ENCODE measurements around the gene VASN. TPM values are rescaled to one million over a fixed set of nuclear protein-coding genes. Genes with fewer than 3 reads are reported as not detected.

The VASN gene
- total and polyA plus RNA-seq, 9 of the 15 experiments (the other 6 are each of a cell fraction or from before 2014, with no cell fraction given), result 0.01 to 2.5 (median 0.41) TPM; not detected in 1

DNA sequence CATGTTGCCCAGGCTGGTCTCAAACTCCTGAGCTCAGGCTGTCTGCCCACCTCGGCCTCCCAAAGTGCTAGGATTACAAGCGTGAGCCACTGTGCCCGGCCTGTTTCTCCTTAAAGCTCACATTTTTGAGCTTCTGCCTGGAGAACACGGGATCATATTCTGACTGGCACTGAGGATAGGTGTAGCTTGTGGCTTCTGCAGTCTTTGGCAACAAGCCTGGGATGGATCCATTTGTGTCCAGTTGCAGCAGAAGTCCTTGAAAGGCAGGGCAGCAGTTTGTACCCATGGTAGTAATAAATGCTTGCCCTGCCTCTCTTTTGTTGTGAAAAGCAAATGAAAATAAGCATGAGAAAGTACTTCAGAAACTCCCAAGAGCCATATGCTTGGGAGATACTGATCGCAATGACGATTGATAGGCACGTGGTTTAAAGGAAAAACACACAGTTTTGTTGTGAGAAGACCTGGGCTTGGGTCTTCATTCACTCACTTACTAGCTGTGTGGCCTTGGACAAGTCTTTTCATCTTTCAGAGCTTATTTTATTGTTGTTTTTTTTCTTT lies 47.8 kb downstream of the VASN start (continued):
- no peak for TF ChIP-seq ZNF551 (CRISPR knock-in tag; IDR thresholded peaks at IDR 0.05)

DNA sequence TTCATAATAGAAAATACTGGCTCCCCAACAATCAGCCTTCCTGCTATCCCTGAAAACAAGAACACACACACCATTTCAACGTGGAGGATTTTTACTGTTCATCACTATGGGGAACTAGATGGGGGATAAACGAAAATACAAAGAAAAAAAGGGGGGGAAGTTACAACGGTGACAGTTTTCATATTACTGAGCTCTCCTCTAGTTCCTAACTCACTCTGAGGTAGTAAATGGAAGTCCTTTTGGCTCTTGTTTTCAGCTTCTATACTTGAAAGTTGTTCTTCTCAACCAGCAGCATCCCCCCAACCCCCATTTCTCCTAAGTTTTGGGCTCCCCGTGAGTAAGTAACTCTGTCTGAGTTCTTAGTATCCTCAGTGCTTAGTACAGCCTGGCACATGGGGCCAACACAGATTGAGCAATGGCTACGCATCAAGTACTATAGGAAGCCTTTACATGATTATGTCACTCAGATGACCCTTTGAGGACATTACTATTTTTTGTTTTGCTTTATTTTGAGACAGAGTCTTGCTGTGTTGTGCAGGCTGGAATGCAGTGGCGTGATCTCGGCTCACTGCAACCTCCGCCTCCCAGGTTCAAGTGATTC lies 49.0 kb downstream of the VASN start:
- Histone ChIP-seq H3K4me3 (no peak overlapping the region), H3K36me3 (ENCODE audit: control insufficient read depth, insufficient read depth, low read length) (no peaks in the 10 kb centered on the region), H3K4me2 (ENCODE audit: insufficient read depth, low read length) (no peak overlapping the region), H3K4me1 (replicated peaks in 1 of 2; ENCODE audit: control insufficient read depth in 2 of 2, insufficient read depth in 2 of 2, low read length in 2 of 2) (peaks cover 8 to 24% of the 10 kb centered on the region in 2 experiments; a peak in 4 of 5 replicates), H3K79me2 (ENCODE audit: control insufficient read depth, insufficient read depth, low read length) (peaks cover 17% of the 10 kb centered on the region), H3K9me1 (ENCODE audit: control insufficient read depth, insufficient read depth, low read length) (no peaks in the 10 kb centered on the region), H3K9ac (ENCODE audit: insufficient read depth in 1 of 2, low read depth in 2 of 2, low read length in 2 of 2) (no peak overlapping the region), H3K27me3 (ENCODE audit: control insufficient read depth in 2 of 2, insufficient read depth in 2 of 2, low read length in 2 of 2) (no peaks in the 10 kb centered on the region), H3K27ac (ENCODE audit: extremely low read depth, low read depth, low read length) (no peak overlapping the region), H2AFZ (ENCODE audit: low read depth, low read length) (peak overlapping the region; percentile 30; the same call in 1 of the 2 replicates), H3K9me3 (replicated peaks; ENCODE audit: control insufficient read depth, insufficient read depth, low read depth, low read length) (no peaks in the 10 kb centered on the region), H4K20me1 (replicated peaks; ENCODE audit: control insufficient read depth, insufficient read depth, low read length) (peaks cover 1% of the 10 kb centered on the region)
- WGBS (ENCODE audit: insufficient coverage, low coverage, missing lambda C conversion rate), result 58% methylated on average over 8 of the region's 8 CpGs
- POLR2A ChIA-PET, result interaction anchor here (0.6 kb wide), 1 partner anchor 138 kb away, joined by 6 read pairs; no protein-coding TSS in a partner anchor
- TF ChIP-seq NR2C2 (CRISPR knock-in tag; IDR thresholded peaks at IDR 0.05), result no peak
- no peak for TF ChIP-seq NR2C2 (tag; IDR thresholded peaks at IDR 0.05)
- TF ChIP-seq, protein P1, sequence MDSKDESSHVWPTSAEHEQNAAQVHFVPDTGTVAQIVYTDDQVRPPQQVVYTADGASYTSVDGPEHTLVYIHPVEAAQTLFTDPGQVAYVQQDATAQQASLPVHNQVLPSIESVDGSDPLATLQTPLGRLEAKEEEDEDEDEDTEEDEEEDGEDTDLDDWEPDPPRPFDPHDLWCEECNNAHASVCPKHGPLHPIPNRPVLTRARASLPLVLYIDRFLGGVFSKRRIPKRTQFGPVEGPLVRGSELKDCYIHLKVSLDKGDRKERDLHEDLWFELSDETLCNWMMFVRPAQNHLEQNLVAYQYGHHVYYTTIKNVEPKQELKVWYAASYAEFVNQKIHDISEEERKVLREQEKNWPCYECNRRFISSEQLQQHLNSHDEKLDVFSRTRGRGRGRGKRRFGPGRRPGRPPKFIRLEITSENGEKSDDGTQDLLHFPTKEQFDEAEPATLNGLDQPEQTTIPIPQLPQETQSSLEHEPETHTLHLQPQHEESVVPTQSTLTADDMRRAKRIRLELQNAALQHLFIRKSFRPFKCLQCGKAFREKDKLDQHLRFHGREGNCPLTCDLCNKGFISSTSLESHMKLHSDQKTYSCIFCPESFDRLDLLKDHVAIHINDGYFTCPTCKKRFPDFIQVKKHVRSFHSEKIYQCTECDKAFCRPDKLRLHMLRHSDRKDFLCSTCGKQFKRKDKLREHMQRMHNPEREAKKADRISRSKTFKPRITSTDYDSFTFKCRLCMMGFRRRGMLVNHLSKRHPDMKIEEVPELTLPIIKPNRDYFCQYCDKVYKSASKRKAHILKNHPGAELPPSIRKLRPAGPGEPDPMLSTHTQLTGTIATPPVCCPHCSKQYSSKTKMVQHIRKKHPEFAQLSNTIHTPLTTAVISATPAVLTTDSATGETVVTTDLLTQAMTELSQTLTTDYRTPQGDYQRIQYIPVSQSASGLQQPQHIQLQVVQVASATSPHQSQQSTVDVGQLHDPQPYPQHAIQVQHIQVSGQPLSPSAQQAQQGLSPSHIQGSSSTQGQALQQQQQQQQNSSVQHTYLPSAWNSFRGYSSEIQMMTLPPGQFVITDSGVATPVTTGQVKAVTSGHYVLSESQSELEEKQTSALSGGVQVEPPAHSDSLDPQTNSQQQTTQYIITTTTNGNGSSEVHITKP (IDR thresholded peaks at IDR 0.05; ENCODE audit: partially characterized antibody), result peak; percentile 37
- no peak for TF ChIP-seq CEBPG (CRISPR knock-in tag; IDR thresholded peaks at IDR 0.05)
- TF ChIP-seq CEBPG (tag; conservative IDR thresholded peaks at IDR 0.05 in 1 of 2, IDR thresholded peaks at IDR 0.05 in 1 of 2), result no peak
- no peak for FAIRE-seq
- CTCF ChIA-PET (ENCODE audit: low intra/inter-chr PET ratio), result no interaction called here
- BruUV-seq (replicated peaks), result no TSS peak
- ATAC-seq, result no peak
- in situ Hi-C loops (cut with MboI), result no loop called here
- DNase-seq (ENCODE audit: extremely low read depth in 1 of 4, low spot score in 3 of 4), result no peak
- intact Hi-C loops (cut with micrococcal nuclease), result no loop called here

Data from K562 (cell line).